ENCODE measurements around the gene CEMIP2.
A peak's percentile ranks its signal among the peaks of the same experiment; 100 is the strongest.

CEMIP2 gene

GRCh38 chr9:71743217-71743705 is 25.1 kb downstream of the CEMIP2 start:
- TF ChIP-seq ZFX (IDR thresholded peaks at IDR 0.05; ENCODE audit: borderline replicate concordance) = no peak
- TF ChIP-seq, protein P1, sequence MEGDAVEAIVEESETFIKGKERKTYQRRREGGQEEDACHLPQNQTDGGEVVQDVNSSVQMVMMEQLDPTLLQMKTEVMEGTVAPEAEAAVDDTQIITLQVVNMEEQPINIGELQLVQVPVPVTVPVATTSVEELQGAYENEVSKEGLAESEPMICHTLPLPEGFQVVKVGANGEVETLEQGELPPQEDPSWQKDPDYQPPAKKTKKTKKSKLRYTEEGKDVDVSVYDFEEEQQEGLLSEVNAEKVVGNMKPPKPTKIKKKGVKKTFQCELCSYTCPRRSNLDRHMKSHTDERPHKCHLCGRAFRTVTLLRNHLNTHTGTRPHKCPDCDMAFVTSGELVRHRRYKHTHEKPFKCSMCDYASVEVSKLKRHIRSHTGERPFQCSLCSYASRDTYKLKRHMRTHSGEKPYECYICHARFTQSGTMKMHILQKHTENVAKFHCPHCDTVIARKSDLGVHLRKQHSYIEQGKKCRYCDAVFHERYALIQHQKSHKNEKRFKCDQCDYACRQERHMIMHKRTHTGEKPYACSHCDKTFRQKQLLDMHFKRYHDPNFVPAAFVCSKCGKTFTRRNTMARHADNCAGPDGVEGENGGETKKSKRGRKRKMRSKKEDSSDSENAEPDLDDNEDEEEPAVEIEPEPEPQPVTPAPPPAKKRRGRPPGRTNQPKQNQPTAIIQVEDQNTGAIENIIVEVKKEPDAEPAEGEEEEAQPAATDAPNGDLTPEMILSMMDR (IDR thresholded peaks at IDR 0.05) = no peak
- 0 out of 2 replicates have a peak overlapping the region, but pooled peaks have one; percentile 14 for H3K27ac ChIP-seq

DNA sequence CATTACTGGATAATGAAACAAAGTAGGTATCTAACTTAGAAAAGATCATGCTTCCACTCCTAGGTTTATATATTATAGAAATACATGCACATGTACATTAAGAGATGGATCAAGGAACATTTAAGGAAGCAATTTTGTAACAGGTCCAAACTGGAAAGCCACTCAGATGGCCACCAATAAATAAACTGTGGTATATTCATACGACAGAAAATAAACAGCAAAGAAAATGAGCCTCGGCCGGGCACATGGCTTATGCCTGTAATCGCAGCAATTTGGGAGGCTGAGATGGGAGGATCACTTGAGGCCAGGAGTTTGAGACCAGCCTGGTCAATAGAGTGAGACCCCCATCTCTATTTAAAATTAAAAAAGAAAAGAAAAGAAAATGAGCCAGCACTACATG is 25.6 kb downstream of the CEMIP2 start:
- H3K27ac ChIP-seq = peak overlapping the region; percentile 14; the same call in 1 of the 2 replicates
- no peak for TF ChIP-seq ZFX (IDR thresholded peaks at IDR 0.05; ENCODE audit: borderline replicate concordance)
- TF ChIP-seq, protein P1 (IDR thresholded peaks at IDR 0.05) = no peak

DNA sequence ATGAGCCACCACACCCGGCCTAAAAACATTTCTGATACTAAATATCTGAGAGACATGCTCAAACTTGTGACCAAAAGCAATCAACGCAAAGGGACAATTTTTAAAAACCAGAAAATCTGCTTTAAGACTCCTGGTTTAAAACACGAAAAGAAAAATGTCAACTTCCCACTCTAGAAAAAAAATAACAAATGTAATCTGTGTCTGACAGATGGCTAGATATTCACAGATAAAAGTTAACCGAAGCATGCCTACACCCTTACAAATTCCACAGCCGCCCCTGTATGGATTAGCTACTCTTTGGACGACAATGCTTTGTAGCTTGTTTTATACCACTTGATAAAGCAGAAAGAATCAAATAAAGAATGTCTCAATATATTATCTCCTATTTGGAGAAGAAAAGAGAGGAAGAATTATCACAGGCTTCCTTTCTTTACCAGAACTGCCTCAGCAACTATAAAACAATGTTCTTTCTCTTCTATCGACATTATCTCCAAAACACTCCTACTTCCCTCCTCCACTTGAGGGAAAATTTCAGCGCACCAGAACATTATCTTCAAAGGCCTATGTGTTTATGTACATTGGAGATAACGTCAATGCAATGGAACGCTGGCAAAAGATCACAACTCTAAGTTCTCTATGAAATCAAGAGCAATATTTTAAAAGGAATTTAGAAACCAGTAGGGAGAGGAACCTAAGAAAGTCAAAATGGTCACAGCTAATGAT is 26.2 kb downstream of the CEMIP2 start:
- peak overlapping the region; percentile 14; the same call in 1 of the 2 replicates for H3K27ac ChIP-seq
- TF ChIP-seq, protein P1 (IDR thresholded peaks at IDR 0.05) = no peak
- TF ChIP-seq ZFX (IDR thresholded peaks at IDR 0.05; ENCODE audit: borderline replicate concordance) = no peak

- no peak overlapping the region for H3K27ac ChIP-seq
- TF ChIP-seq, protein P1 (IDR thresholded peaks at IDR 0.05) = no peak
- no peak for TF ChIP-seq ZFX (IDR thresholded peaks at IDR 0.05; ENCODE audit: borderline replicate concordance)
Measured at GRCh38 chr9:71740199-71740598, 28.1 kb downstream of the CEMIP2 start.

GRCh38 chr9:71737455-71737854 is 30.9 kb downstream of the CEMIP2 start:
- TF ChIP-seq, protein P1 (IDR thresholded peaks at IDR 0.05) = no peak
- no peak for TF ChIP-seq ZFX (IDR thresholded peaks at IDR 0.05; ENCODE audit: borderline replicate concordance)

GRCh38 chr9:71736236-71736635 is 32.1 kb downstream of the CEMIP2 start:
- TF ChIP-seq ZFX (IDR thresholded peaks at IDR 0.05; ENCODE audit: borderline replicate concordance) = no peak
- TF ChIP-seq, protein P1 (IDR thresholded peaks at IDR 0.05) = no peak
- H3K27ac ChIP-seq = no peak overlapping the region

More at GRCh38 chr9:71737455-71737854, 30.9 kb downstream of the CEMIP2 start:
- no peak overlapping the region for H3K27ac ChIP-seq

DNA sequence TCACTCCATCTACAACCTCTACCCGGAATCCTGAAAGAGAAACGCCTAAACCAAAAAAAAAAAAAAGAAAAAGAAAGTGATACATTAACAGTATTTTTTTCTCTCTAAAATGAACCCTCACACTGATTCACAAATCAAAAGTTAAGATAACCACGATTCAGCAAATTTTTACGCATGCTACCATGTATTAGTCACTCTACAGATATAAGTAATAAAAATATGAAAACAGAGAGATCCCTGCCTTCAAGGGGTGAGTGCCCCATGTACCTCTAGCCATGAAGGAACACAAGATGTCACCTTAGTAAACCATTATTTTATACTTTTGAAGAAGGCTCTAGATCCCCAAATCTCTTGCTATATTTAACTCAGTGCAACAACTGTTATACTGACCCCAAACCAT is 33.4 kb downstream of the CEMIP2 start:
- TF ChIP-seq, protein P1 (IDR thresholded peaks at IDR 0.05) = no peak
- TF ChIP-seq ZFX (IDR thresholded peaks at IDR 0.05; ENCODE audit: borderline replicate concordance) = no peak
- no peak overlapping the region for H3K27ac ChIP-seq

Measured in 22Rv1 (cell line).